ENCODE results near the gene DUSP11.
"Not testable (repeated sequence)": the region's sequence is repeated elsewhere in the genome, so short reads cannot be mapped to it uniquely, and the experiment has no call there.

Gene DUSP11

DNA sequence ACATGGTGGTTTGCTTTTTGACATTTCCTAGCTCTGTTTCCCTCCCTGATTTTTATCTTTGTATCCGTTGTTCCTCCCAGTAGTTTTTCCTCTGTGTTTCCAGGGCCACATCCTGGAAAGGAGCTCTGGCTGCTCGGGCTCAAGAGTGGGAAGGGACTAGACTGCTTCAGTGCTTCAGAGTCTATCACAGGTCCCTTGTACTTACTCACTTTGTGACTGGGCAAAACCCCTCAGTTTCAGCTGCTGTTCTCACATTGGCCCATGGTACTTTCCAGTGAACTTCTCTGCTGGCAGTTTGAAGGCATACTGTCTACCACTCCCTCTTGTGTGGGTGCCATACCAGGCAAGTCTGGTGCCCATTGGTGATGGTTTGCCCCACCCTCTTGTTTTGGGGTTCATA, 41.3 kb upstream of the DUSP11 start:
- Histone ChIP-seq H3K27me3 (replicated peaks; ENCODE audit: control insufficient read depth, insufficient read depth, low read length) (no peaks in the 10 kb centered on the region), H3K4me3 (replicated peaks; ENCODE audit: low read depth, low read length) (no peak overlapping the region), H3K36me3 (ENCODE audit: control insufficient read depth, insufficient read depth, low read length) (no peaks in the 10 kb centered on the region)
- TF ChIP-seq, protein P1, sequence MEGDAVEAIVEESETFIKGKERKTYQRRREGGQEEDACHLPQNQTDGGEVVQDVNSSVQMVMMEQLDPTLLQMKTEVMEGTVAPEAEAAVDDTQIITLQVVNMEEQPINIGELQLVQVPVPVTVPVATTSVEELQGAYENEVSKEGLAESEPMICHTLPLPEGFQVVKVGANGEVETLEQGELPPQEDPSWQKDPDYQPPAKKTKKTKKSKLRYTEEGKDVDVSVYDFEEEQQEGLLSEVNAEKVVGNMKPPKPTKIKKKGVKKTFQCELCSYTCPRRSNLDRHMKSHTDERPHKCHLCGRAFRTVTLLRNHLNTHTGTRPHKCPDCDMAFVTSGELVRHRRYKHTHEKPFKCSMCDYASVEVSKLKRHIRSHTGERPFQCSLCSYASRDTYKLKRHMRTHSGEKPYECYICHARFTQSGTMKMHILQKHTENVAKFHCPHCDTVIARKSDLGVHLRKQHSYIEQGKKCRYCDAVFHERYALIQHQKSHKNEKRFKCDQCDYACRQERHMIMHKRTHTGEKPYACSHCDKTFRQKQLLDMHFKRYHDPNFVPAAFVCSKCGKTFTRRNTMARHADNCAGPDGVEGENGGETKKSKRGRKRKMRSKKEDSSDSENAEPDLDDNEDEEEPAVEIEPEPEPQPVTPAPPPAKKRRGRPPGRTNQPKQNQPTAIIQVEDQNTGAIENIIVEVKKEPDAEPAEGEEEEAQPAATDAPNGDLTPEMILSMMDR (IDR thresholded peaks at IDR 0.05; ENCODE audit: insufficient read depth, low read length, poor library complexity, severe bottlenecking), result no peak
- peak; percentile 38 for DNase-seq (ENCODE audit: extremely low read depth, insufficient read length)

- H3K27me3 ChIP-seq (replicated peaks; ENCODE audit: control insufficient read depth, insufficient read depth, low read length), result no peaks in the 10 kb centered on the region
- no peaks in the 10 kb centered on the region for H3K36me3 ChIP-seq (ENCODE audit: control insufficient read depth, insufficient read depth, low read length)
- no peak overlapping the region for H3K4me3 ChIP-seq (replicated peaks; ENCODE audit: low read depth, low read length)
- TF ChIP-seq, protein P1 (IDR thresholded peaks at IDR 0.05; ENCODE audit: insufficient read depth, low read length, poor library complexity, severe bottlenecking), result no peak
- DNase-seq (ENCODE audit: extremely low read depth, insufficient read length), result no peak
These were observed 38.4 kb upstream of the DUSP11 start for GRCh38 chr2:73818296-73818695.

DNA sequence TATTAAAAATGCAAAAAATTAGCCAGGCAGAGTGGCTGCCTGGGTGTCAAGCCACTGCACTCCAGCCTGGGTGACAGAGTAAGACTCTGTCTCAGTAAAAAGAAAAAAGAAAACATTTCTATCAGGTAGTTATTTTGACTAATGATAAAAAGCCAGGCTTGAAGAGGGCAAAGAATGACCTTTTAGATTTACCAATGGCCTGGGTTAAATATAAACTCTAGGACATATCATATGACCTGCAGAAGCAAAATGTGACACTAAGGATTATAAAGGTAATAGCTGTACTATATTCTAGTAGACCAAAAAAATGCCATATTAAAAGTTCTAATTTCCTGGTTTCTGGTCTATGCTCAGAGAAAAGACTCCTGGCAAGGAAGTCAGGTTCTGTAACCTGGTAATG, 32.7 kb upstream of the DUSP11 start:
- TF ChIP-seq, protein P1 (IDR thresholded peaks at IDR 0.05; ENCODE audit: insufficient read depth, low read length, poor library complexity, severe bottlenecking), result no peak
- H3K27me3 ChIP-seq (replicated peaks; ENCODE audit: control insufficient read depth, insufficient read depth, low read length), result no peaks in the 10 kb centered on the region
- no peaks in the 10 kb centered on the region for H3K36me3 ChIP-seq (ENCODE audit: control insufficient read depth, insufficient read depth, low read length)
- no peak overlapping the region for H3K4me3 ChIP-seq (replicated peaks; ENCODE audit: low read depth, low read length)
- no peak for DNase-seq (ENCODE audit: extremely low read depth, insufficient read length)

DNA sequence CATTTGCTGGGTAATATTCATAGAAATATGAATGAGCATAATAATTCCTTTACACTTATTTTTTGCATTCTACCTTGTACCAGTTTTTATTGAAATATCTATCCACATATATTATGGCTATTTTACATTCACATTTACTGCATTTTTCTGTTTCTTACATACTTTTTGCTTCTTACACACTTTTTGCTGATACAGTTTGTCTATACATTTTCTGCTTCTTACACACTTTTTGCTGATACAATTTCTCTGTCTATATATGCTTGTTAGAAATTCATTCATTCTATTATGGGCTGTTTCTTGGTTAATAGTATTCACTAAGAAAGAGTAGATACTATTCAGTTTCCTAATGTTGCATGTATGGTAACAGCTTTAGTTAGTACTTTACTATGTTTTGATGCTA, 32.0 kb upstream of the DUSP11 start:
- no peaks in the 10 kb centered on the region for H3K27me3 ChIP-seq (replicated peaks; ENCODE audit: control insufficient read depth, insufficient read depth, low read length)
- H3K4me3 ChIP-seq (replicated peaks; ENCODE audit: low read depth, low read length), result no peak overlapping the region
- TF ChIP-seq, protein P1 (IDR thresholded peaks at IDR 0.05; ENCODE audit: insufficient read depth, low read length, poor library complexity, severe bottlenecking), result no peak
- no peaks in the 10 kb centered on the region for H3K36me3 ChIP-seq (ENCODE audit: control insufficient read depth, insufficient read depth, low read length)
- DNase-seq (ENCODE audit: extremely low read depth, insufficient read length), result no peak

DNA sequence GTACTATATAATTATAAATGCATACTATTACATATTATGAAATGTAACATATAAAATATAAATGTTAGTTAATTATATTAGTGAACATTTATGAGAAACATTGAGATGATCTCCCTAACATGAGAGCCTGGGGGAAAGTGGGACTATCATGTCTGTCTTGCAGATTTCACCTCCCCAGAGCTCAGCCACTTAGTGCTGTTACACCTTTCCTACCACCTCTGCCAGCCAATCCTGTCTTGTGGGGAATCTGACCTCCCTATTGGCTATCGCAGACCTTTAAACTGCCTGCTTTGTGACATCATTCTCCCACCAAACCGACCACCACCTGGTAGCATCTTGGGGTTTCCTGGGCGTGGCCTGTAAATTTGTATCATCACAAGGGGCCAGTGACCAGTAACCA, 4.0 kb upstream of the DUSP11 start, which contains the start of gene C2orf78:
TSS of gene C2orf78 (plus strand) at position 301 of the 400 bp plus-strand sequence. CDS start 127 bp downstream, outside the sequence.
- H3K4me3 ChIP-seq (replicated peaks; ENCODE audit: low read depth, low read length); DNase-seq (ENCODE audit: extremely low read depth, insufficient read length); H3K36me3 ChIP-seq (ENCODE audit: control insufficient read depth, insufficient read depth, low read length); H3K27me3 ChIP-seq (replicated peaks; ENCODE audit: control insufficient read depth, insufficient read depth, low read length): not testable (repeated sequence)

DNA sequence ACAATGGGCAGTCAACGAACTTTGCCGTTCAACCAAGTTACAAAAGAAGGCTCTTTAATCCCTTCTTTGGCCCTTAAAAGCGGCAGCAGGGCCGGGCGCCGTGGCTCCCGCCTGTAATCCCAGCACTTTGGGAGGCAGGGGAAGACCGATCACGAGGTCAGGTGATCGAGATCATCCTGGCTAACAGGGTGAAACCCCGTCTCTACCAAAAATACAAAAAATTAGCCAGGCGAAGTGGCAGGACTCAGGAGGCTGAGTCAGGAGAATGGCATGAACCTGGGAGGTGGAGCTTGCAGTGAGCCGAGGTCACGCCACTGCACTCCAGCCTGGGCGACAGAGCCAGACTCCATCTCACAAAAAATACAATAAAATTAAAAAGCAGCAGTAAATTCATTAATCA, 3.5 kb upstream of the DUSP11 start:
- not testable (repeated sequence) for H3K36me3 ChIP-seq (ENCODE audit: control insufficient read depth, insufficient read depth, low read length); DNase-seq (ENCODE audit: extremely low read depth, insufficient read length)

GRCh38 chr2:73780237-73780582, 307 bp upstream of the DUSP11 start:
- Histone ChIP-seq H3K27me3 (replicated peaks; ENCODE audit: control insufficient read depth, insufficient read depth, low read length) (no peaks in the 10 kb centered on the region), H3K36me3 (ENCODE audit: control insufficient read depth, insufficient read depth, low read length) (peaks cover 3% of the 10 kb centered on the region), H3K4me3 (replicated peaks; ENCODE audit: low read depth, low read length) (peak overlapping the region; percentile 74)
- DNase-seq (ENCODE audit: extremely low read depth, insufficient read length), result no peak
- TF ChIP-seq, protein P1 (IDR thresholded peaks at IDR 0.05; ENCODE audit: insufficient read depth, low read length, poor library complexity, severe bottlenecking), result no peak

More for the DNA sequence above, 3.5 kb upstream of the DUSP11 start:
- not testable (repeated sequence) for H3K27me3 ChIP-seq (replicated peaks; ENCODE audit: control insufficient read depth, insufficient read depth, low read length); H3K4me3 ChIP-seq (replicated peaks; ENCODE audit: low read depth, low read length)

GRCh38 chr2:73778867-73779466, 936 bp downstream of the DUSP11 start:
- DNase-seq (ENCODE audit: extremely low read depth, insufficient read length); H3K27me3 ChIP-seq (replicated peaks; ENCODE audit: control insufficient read depth, insufficient read depth, low read length); H3K36me3 ChIP-seq (ENCODE audit: control insufficient read depth, insufficient read depth, low read length): not testable (repeated sequence)
- peak overlapping the region; percentile 74 for H3K4me3 ChIP-seq (replicated peaks; ENCODE audit: low read depth, low read length)

Measured in GM06990 (cell line).